HUES64 (cell line): Measurements from ENCODE around the gene APOBEC3H.
A peak's percentile ranks its signal among the peaks of the same experiment; 100 is the strongest.

Source experiments
- H3K27ac ChIP-seq: 2 replicates; pipeline ENCODE4 v1.7.0; 2013; ENCODE audit warnings: low read depth, low read length, inconsistent platforms
- H3K27me3 ChIP-seq: 2 replicates; pipeline ENCODE4 v1.6.1; 2013; ENCODE audit warnings: mild to moderate bottlenecking, low read length; ENCODE audit not compliant: insufficient read depth
- H3K36me3 ChIP-seq: 2 replicates; pipeline ENCODE4 v1.6.1; 2013; ENCODE audit warnings: mild to moderate bottlenecking, low read length; ENCODE audit not compliant: insufficient read depth
- H3K4me1 ChIP-seq: 2 replicates; pipeline ENCODE4 v1.6.1; 2013; ENCODE audit warnings: mild to moderate bottlenecking, low read length, moderate library complexity; ENCODE audit not compliant: insufficient read depth
- H3K4me3 ChIP-seq: 2 replicates; pipeline ENCODE4 v1.5.1; 2013; ENCODE audit warnings: mild to moderate bottlenecking, low read length, moderate library complexity
- H3K9ac ChIP-seq: 2 replicates; pipeline ENCODE4 v1.6.1; 2013; ENCODE audit warnings: mild to moderate bottlenecking, low read depth, low read length
- H3K9me3 ChIP-seq: 2 replicates; pipeline ENCODE4 v1.6.1; 2013; ENCODE audit warnings: low read depth, low read length; ENCODE audit not compliant: insufficient read depth
- WGBS: fragments of 150-250, 120-280 bp; methylation state at CpG from one replicate; pipeline ENCODE4 v1.1.7; 2013; ENCODE audit warnings: missing lambda C conversion rate; 5-methylcytosine and 5-hydroxymethylcytosine counted together

The APOBEC3H gene

DNA sequence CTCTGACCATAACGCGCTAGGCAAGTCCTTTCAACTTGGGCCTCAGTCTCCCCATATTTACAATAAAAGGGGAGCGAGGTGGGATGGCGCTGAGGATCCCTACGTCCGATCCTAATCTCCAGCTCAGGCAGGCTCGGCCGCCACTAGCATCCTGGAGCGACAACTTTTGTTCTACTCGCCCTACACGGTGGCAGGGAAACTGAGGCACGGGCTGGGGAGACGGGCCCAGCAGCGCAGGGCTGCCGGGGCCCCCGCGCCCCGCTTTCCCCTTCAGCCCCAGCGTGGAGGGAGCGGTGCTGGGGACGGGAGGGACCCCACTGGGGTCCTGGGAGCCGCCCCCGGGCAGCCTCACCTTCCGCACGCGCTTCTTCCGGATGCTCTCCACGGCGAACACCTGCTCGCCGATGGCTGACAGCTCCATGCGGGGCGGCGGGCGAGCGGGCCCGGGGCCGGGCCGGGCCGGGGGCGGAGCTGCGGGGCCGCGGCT, 55.0 kb downstream of the APOBEC3H start:
- Histone ChIP-seq H3K9ac (no peak overlapping the region), H3K27me3 (peaks cover 38% of the 10 kb centered on the region), H3K36me3 (no peaks in the 10 kb centered on the region), H3K4me1 (no peaks in the 10 kb centered on the region), H3K9me3 (no peaks in the 10 kb centered on the region), H3K27ac (no peak overlapping the region), H3K4me3 (peak overlapping the region; percentile 65)
- 16% methylated on average over 44 of the region's 44 CpGs for WGBS

GRCh38 chr22:39152511-39153219, 55.6 kb downstream of the APOBEC3H start, which contains the start of gene CBX7:
TSS of gene CBX7 (minus strand) at chr22:39152680. CDS start at chr22:39152444, 236 bp downstream.
- H3K4me3 ChIP-seq: peak within 1 kb of the TSS; percentile 65
- H3K27ac ChIP-seq: peak within 1 kb of the TSS; percentile 49; the same call in 1 of the 2 replicates

DNA sequence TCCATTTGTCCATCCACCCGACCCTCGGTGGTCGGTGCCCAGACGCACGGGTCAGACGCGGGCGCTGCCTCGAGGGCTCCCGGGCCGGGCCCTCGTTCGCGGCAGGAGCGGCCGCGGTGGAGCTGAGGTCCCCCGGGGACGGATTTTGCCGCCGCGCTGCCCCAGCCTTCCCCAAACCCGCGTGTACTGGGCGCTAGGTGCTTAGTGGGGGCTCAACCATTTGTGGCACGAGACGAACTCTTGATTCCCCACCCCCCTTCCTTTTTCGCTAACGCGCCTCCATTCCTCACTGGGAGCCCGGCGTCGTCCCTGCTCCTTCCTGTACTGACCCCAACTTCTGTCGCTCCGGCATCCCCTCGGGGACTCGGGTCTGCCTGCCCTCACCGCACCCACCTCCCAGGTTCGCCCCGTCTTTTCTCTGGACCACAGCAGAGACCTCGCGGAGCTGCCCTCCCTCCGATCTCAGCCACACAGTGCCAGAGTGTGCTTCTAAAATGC, 56.2 kb downstream of the APOBEC3H start:
- H3K9ac ChIP-seq: peak overlapping the region; percentile 45; the same call in 1 of the 2 replicates
- no peaks in the 10 kb centered on the region for H3K36me3 ChIP-seq
- no peak overlapping the region; the same call in 1 of the 2 replicates for H3K27ac ChIP-seq
- 4% methylated on average over 43 of the region's 43 CpGs for WGBS
- H3K4me1 ChIP-seq: no peaks in the 10 kb centered on the region
- no peaks in the 10 kb centered on the region for H3K9me3 ChIP-seq
- H3K27me3 ChIP-seq: peaks cover 38% of the 10 kb centered on the region
- peak overlapping the region; percentile 65 for H3K4me3 ChIP-seq

More at GRCh38 chr22:39152511-39153219, 55.6 kb downstream of the APOBEC3H start, which contains the start of gene CBX7:
- H3K27me3 ChIP-seq: peaks cover 38% of the 10 kb centered on the region
- H3K36me3 ChIP-seq: no peaks in the 10 kb centered on the region
- no peaks in the 10 kb centered on the region for H3K9me3 ChIP-seq
- WGBS: under 1% methylated on average over 98 of the region's 98 CpGs
- peak within 1 kb of the TSS; percentile 45; the same call in 1 of the 2 replicates for H3K9ac ChIP-seq
- no peaks in the 10 kb centered on the region for H3K4me1 ChIP-seq
